ENCODE data around the gene CEP76.
A peak's percentile ranks its signal among the peaks of the same experiment; 100 is the strongest.

CEP76 gene, protein sequence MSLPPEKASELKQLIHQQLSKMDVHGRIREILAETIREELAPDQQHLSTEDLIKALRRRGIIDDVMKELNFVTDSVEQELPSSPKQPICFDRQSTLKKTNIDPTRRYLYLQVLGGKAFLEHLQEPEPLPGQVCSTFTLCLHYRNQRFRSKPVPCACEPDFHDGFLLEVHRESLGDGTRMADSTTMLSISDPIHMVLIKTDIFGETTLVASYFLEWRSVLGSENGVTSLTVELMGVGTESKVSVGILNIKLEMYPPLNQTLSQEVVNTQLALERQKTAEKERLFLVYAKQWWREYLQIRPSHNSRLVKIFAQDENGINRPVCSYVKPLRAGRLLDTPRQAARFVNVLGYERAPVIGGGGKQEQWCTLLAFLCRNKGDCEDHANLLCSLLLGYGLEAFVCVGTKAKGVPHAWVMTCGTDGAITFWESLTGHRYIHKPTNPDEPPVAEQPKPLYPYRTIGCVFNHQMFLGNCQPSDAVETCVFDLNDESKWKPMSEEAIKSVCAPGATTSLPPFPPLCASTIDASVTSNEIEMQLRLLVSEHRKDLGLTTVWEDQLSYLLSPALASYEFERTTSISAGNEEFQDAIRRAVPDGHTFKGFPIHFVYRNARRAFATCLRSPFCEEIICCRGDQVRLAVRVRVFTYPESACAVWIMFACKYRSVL

GRCh38 chr18:12702221-12703095, at the start of gene CEP76, which contains the start of gene PSMG2:
TSS of gene CEP76 (minus strand) at chr18:12702723. CDS start at chr18:12702548, 175 bp downstream.
TSS of gene PSMG2 (plus strand) at chr18:12703042. CDS start at chr18:12703108, 66 bp downstream.
- no peak for TF ChIP-seq CTCF (IDR thresholded peaks at IDR 0.05; ENCODE audit: extremely low read depth, insufficient read depth, missing control alignments)
- DNase-seq (ENCODE audit: low spot score), result peak; percentile 93
- in situ Hi-C loops (cut with MboI; ENCODE audit: low pct_unique_long_range_greater_than_20kb, low sequenced_read_pairs, unreplicated experiment), result no loop called here

DNA sequence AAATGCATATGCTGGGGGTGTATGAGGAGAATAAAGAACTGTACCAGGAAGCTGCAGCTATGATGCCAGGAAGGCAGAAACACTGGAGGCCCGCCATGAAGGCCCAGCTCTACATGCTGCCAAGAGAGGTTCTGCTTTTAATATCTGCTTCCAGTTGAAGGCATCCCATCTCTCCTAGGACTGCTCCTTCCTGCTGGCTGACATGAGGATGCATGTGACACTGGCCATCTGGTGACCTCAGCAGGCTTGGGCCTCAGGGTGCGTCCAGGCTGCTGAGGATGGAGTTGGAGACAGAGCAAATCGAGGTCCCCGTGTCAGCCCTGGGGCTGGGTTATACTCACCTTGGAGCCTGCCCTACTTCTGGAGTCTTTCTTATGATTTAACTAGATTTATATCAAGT, 49.4 kb upstream of the CEP76 start:
- in situ Hi-C loops (cut with MboI; ENCODE audit: low pct_unique_long_range_greater_than_20kb, low sequenced_read_pairs, unreplicated experiment), result loop anchor here (10.0 kb wide), 1 partner anchor 143 kb away; no protein-coding TSS in a partner anchor
- TF ChIP-seq CTCF (IDR thresholded peaks at IDR 0.05; ENCODE audit: extremely low read depth, insufficient read depth, missing control alignments), result no peak

DNA sequence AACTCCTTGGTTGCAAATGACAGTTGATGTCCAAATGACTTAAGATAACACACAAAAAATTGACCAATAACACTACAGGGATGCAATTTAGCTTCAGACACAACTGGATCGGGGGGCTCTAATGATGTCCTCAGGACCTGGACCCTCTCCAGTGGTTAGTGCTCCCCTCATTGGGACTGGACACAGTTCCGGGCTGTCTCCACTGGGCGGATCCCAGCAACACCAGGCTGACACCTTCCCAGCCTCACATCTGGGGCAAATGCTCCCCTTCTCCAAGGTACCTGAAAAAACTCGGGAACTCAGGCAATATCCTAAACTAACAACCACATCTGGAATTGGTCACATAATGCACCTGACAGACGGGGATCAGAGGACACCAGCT, 49.0 kb upstream of the CEP76 start:
- in situ Hi-C loops (cut with MboI; ENCODE audit: low pct_unique_long_range_greater_than_20kb, low sequenced_read_pairs, unreplicated experiment), result loop anchor here (10.0 kb wide), 1 partner anchor 143 kb away; no protein-coding TSS in a partner anchor
- no peak for TF ChIP-seq CTCF (IDR thresholded peaks at IDR 0.05; ENCODE audit: extremely low read depth, insufficient read depth, missing control alignments)
- DNase-seq (ENCODE audit: low spot score), result peak; percentile 9

More for the DNA sequence above, 49.4 kb upstream of the CEP76 start:
- peak; percentile 4 for DNase-seq (ENCODE audit: low spot score)

- no peak for TF ChIP-seq CTCF (IDR thresholded peaks at IDR 0.05; ENCODE audit: extremely low read depth, insufficient read depth, missing control alignments)
- in situ Hi-C loops (cut with MboI; ENCODE audit: low pct_unique_long_range_greater_than_20kb, low sequenced_read_pairs, unreplicated experiment), result loop anchor here (10.0 kb wide), 1 partner anchor 144 kb away; no protein-coding TSS in a partner anchor
- DNase-seq (ENCODE audit: low spot score), result peak; percentile 5
Observed at GRCh38 chr18:12750715-12751502, 48.4 kb upstream of the CEP76 start.

- DNase-seq (ENCODE audit: low spot score), result peak; percentile 26
- no peak for TF ChIP-seq CTCF (IDR thresholded peaks at IDR 0.05; ENCODE audit: extremely low read depth, insufficient read depth, missing control alignments)
- in situ Hi-C loops (cut with MboI; ENCODE audit: low pct_unique_long_range_greater_than_20kb, low sequenced_read_pairs, unreplicated experiment), result loop anchor here (10.0 kb wide), 1 partner anchor 145 kb away; no protein-coding TSS in a partner anchor
Observed at GRCh38 chr18:12750076-12750714, 47.7 kb upstream of the CEP76 start.
